OCI-LY1 (cell line): Measurements from ENCODE around the gene SLC6A7.

Experiments used
- H2AFZ ChIP-seq: fragments of 200-600 bp; sonication (generic), shearing (Covaris generic); 2 replicates; pipeline ENCODE4 v1.6.0; 2014; ENCODE audit warnings: antibody characterized with exemption, mild to moderate bottlenecking, low read length
- H3F3A ChIP-seq: fragments of 200-600 bp; sonication (generic), shearing (Covaris generic); 2 replicates; pipeline ENCODE4 v1.6.0; 2014; ENCODE audit warnings: mild to moderate bottlenecking, antibody characterized with exemption, low read length, moderate library complexity; ENCODE audit not compliant: insufficient read depth
- H3K27ac ChIP-seq: fragments of 200-600 bp; sonication (generic); 2 replicates; pipeline ENCODE4 v1.5.1; 2014; ENCODE audit warnings: low read length, mixed run types, mild to moderate bottlenecking, low read depth; ENCODE audit not compliant: poor library complexity, severe bottlenecking
- H3K27me3 ChIP-seq: fragments of 200-600 bp; sonication (generic); 2 replicates; pipeline ENCODE4 v1.6.0; 2014; ENCODE audit warnings: antibody characterized with exemption, mild to moderate bottlenecking, low read length, moderate library complexity; ENCODE audit not compliant: insufficient read depth
- H3K36me3 ChIP-seq: fragments of 200-600 bp; sonication (generic); 2 replicates; pipeline ENCODE4 v1.6.1; 2014; ENCODE audit warnings: mild to moderate bottlenecking, antibody characterized with exemption, low read length, moderate library complexity, mixed read lengths; ENCODE audit not compliant: insufficient read depth
- H3K4me1 ChIP-seq: fragments of 200-600 bp; sonication (generic); 2 replicates; pipeline ENCODE4 v1.5.1; 2014; ENCODE audit warnings: mild to moderate bottlenecking, low read length, moderate library complexity; ENCODE audit not compliant: insufficient read depth, severe bottlenecking
- H3K4me2 ChIP-seq: fragments of 200-600 bp; sonication (generic), shearing (Covaris generic); 2 replicates; pipeline ENCODE4 v1.6.1; 2014; ENCODE audit warnings: low read length
- H3K4me3 ChIP-seq: fragments of 200-600 bp; sonication (generic); 2 replicates; pipeline ENCODE4 v1.5.1; 2014; ENCODE audit warnings: low read length, low read depth, mild to moderate bottlenecking, mixed read lengths; ENCODE audit not compliant: poor library complexity, severe bottlenecking
- H3K79me2 ChIP-seq: fragments of 200-600 bp; shearing (Covaris generic); 2 replicates; pipeline ENCODE4 v1.6.1; 2016; ENCODE audit warnings: mixed run types, low read length, mixed read lengths; ENCODE audit not compliant: insufficient read depth
- H3K9ac ChIP-seq: fragments of 200-600 bp; sonication (generic), shearing (Covaris generic); 2 replicates; pipeline ENCODE4 v1.6.1; 2014; ENCODE audit warnings: mild to moderate bottlenecking, low read length, mixed read lengths
- H3K9me2 ChIP-seq: fragments of 200-600 bp; sonication (generic), shearing (Covaris generic); 2 replicates; pipeline ENCODE4 v1.6.1; 2014; ENCODE audit warnings: low read depth, mild to moderate bottlenecking, low read length, mixed read lengths
- H3K9me3 ChIP-seq: fragments of 200-600 bp; shearing (Covaris generic); 2 replicates; pipeline ENCODE4 v1.6.1; 2014; ENCODE audit warnings: low read length, mixed read lengths
- H4K20me1 ChIP-seq: fragments of 200-600 bp; sonication (generic), shearing (Covaris generic); 2 replicates; pipeline ENCODE4 v1.6.0; 2016; ENCODE audit warnings: mild to moderate bottlenecking, low read length; ENCODE audit not compliant: insufficient read depth
- CTCF ChIP-seq: fragments of 200-600 bp; sonication (generic), shearing (Covaris generic); IDR thresholded peaks from 2 replicates; pipeline ENCODE4 v1.5.1; 2017; ENCODE audit warnings: mild to moderate bottlenecking, antibody characterized with exemption, low read length, moderate library complexity, mixed read lengths
- EZH2 ChIP-seq: fragments of 200-600 bp; sonication (generic), shearing (Covaris generic); IDR thresholded peaks from 2 replicates; pipeline ENCODE4 v1.8.0; 2017; ENCODE audit warnings: borderline replicate concordance, mixed run types, mild to moderate bottlenecking, antibody characterized with exemption, low read length, moderate library complexity, mixed read lengths

SLC6A7 gene

GRCh38 chr5:150206098-150206778 lies 16.4 kb downstream of the SLC6A7 start:
- no peak overlapping the region for H3K4me2 ChIP-seq
- no peaks in the 10 kb centered on the region for H3K36me3 ChIP-seq
- H3K79me2 ChIP-seq: no peaks in the 10 kb centered on the region
- no peaks in the 10 kb centered on the region for H3K4me1 ChIP-seq
- H2AFZ ChIP-seq: no peak overlapping the region
- H3K27me3 ChIP-seq: no peaks in the 10 kb centered on the region; the same call in 1 of the 2 replicates
- no peaks in the 10 kb centered on the region for H4K20me1 ChIP-seq
- H3K4me3 ChIP-seq: no peak overlapping the region
- H3K27ac ChIP-seq: no peak overlapping the region
- no peaks in the 10 kb centered on the region for H3F3A ChIP-seq
- H3K9me3 ChIP-seq: no peaks in the 10 kb centered on the region
- no peak for TF ChIP-seq CTCF
- TF ChIP-seq EZH2: no peak
- H3K9ac ChIP-seq: no peak overlapping the region
- H3K9me2 ChIP-seq: no peaks in the 10 kb centered on the region

- H3K27me3 ChIP-seq: no peaks in the 10 kb centered on the region; the same call in 1 of the 2 replicates
Measured at GRCh38 chr5:150206779-150207115, 16.9 kb downstream of the SLC6A7 start.

GRCh38 chr5:150208187-150209098 lies 18.6 kb downstream of the SLC6A7 start:
- no peaks in the 10 kb centered on the region for H3F3A ChIP-seq
- no peaks in the 10 kb centered on the region for H3K4me1 ChIP-seq
- no peaks in the 10 kb centered on the region for H3K79me2 ChIP-seq
- TF ChIP-seq EZH2: no peak
- TF ChIP-seq CTCF: no peak
- H3K4me3 ChIP-seq: no peak overlapping the region
- H3K27me3 ChIP-seq: no peaks in the 10 kb centered on the region; the same call in 1 of the 2 replicates
- H2AFZ ChIP-seq: no peak overlapping the region
- no peaks in the 10 kb centered on the region for H3K9me3 ChIP-seq
- H4K20me1 ChIP-seq: no peaks in the 10 kb centered on the region
- no peaks in the 10 kb centered on the region for H3K36me3 ChIP-seq
- no peak overlapping the region for H3K27ac ChIP-seq
- no peak overlapping the region for H3K9ac ChIP-seq
- H3K9me2 ChIP-seq: no peaks in the 10 kb centered on the region
- H3K4me2 ChIP-seq: no peak overlapping the region

More at GRCh38 chr5:150206779-150207115, 16.9 kb downstream of the SLC6A7 start:
- H3K9ac ChIP-seq: no peak overlapping the region
- no peaks in the 10 kb centered on the region for H3K4me1 ChIP-seq
- H3K4me3 ChIP-seq: no peak overlapping the region
- TF ChIP-seq EZH2 (no peak), CTCF (no peak)
- H3K27ac ChIP-seq: no peak overlapping the region
- H3K9me2 ChIP-seq: no peaks in the 10 kb centered on the region
- no peaks in the 10 kb centered on the region for H4K20me1 ChIP-seq
- H2AFZ ChIP-seq: no peak overlapping the region
- no peaks in the 10 kb centered on the region for H3K9me3 ChIP-seq
- no peaks in the 10 kb centered on the region for H3F3A ChIP-seq
- H3K79me2 ChIP-seq: no peaks in the 10 kb centered on the region
- no peak overlapping the region for H3K4me2 ChIP-seq
- no peaks in the 10 kb centered on the region for H3K36me3 ChIP-seq
